NCI-H446 treated with DMSO at 0.1 percent for 48 hours (cell line): ENCODE data around the gene KSR1.
"Not testable (repeated sequence)": the region's sequence is repeated elsewhere in the genome, so short reads cannot be mapped to it uniquely, and the experiment has no call there.

Experiments used
- DNase-seq: peaks from one replicate; lab custom pipeline; 2025; lab: John Stamatoyannopoulos, UW

KSR1 gene

DNA sequence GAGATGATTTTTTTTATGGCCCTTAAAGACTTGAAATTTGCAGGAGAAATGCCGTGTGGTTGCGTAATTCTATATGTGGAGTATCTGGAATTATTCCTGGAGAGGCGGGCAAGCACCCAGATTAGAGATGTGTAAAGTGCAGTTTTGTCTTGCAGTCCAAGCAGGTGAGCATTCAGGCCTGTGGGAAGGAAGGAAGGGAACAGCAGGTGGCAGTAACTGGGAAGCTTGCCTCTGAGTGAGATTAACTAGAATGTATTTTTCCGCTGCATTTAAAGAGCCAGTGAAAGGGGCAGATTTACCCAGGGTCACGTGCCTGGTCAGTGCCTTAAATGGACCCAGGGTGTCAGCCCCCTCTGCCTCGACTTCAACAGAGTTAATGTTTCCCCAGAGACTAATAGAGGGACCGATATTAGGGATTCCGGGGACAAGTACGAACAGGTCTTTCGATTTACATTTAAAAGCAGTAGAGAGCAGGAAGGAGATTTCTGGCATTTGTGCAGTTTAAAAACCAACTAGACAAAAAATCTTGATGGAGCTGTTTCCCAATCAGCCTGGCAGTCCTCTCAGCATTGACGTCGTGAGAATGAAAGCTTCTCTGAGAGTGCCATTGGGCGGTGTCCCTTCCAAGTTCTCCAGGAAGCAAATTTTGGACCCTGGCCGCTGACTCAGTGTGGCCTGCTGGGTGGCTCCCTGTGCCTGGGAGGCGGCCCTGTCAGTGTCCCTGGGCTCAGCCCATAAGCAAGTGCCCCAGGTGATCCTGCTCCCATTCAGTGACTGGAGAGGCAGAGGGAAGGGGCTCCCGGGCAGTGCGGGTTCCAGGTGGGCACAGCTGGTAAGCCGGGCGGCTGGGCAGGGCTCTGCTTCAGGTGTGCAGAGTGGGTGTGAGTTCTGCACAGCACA, 38.2 kb downstream of the KSR1 start:
- DNase-seq = no peak

GRCh38 chr17:27495460-27495859, 39.2 kb downstream of the KSR1 start:
- DNase-seq = no peak

GRCh38 chr17:27496005-27496404, 39.8 kb downstream of the KSR1 start:
- no peak for DNase-seq

DNA sequence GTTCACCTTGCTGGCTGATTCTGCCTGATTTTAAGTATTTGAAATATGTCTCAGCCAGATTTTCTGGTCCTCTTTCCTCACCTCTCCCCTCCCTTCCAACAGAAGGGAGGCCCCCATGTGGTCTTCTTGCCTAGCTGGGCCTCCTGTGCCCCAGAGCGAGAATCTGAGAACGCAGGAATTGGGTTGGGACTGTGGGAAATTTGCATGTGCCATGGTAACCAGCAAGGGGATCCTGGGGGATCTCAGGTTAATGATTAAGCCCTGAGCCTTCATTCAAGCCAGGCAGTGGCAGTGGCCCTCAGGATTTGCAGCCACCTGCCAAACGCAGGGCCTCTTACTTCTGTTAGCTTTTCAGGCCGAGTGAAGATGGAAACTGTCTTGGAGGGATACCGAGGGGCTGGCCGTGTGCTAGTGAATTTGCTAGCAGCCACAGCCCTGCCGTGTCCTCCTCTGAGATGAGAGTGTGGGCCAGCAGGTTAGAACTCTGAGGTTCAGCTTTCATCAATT, 40.2 kb downstream of the KSR1 start:
- DNase-seq = no peak

DNA sequence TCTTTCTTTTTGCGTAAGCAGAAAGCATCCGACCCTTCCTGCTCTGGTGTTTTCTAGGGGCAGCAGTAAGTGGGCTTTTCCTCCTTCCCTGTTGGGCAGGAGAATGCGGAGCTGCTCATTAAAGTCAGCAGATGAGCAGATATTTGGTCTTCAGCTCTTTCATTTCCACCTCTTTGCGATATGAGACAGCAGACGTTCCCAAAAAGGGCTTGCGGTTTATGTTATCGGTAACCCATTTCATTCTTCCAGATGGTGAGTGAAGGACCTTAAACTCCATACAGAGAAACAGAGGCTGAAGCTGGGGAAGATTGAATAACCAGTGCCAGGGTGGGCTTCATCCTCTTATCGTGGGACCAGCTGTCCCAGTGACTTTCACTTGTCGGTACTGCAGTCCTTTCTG, 40.7 kb downstream of the KSR1 start:
- DNase-seq = no peak

- DNase-seq = no peak
Observed at GRCh38 chr17:27497696-27498095, 41.4 kb downstream of the KSR1 start.

- DNase-seq = no peak
Observed at GRCh38 chr17:27498615-27499309, 42.5 kb downstream of the KSR1 start.

DNA sequence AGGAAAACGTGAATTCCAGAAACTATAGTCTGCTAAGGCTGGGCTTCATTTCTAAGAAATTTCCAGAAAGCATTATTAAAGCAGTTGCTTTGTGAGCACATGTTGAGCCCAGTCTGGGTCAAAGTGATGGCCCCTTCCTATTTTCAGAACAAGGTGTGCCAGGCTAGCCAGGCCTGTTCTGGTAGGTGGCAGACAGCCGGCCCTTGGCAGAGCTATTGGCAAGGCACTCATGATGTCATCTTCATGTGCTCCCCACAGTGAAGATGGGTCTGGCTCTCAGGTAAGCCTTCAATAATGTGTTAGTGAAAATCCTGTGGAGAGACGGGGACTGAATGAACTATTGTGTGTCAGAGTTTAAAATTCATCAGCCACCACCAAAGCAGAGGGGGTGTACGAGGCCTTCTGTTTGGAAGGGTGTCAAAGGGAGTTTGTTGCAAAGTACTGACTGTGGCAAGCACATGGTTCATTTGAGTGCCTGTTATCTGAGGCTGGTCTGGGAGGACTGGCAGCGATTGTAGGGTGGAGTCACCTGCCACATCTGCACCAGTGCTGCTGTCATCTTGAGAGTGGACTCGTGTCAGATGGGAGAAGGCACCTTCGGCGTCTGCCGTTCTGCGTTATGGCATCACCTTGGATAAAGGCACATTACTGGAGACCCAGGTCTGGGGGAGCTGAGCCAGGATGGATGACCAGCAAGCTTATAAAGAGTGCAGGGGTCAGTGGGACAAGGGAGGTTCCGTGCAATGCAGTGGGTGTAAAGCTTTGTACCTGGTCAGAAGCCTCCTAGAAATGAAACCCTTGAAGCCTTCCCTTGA, 43.4 kb downstream of the KSR1 start:
- no peak for DNase-seq

GRCh38 chr17:27501338-27501737, 45.1 kb downstream of the KSR1 start:
- DNase-seq = not testable (repeated sequence)

DNA sequence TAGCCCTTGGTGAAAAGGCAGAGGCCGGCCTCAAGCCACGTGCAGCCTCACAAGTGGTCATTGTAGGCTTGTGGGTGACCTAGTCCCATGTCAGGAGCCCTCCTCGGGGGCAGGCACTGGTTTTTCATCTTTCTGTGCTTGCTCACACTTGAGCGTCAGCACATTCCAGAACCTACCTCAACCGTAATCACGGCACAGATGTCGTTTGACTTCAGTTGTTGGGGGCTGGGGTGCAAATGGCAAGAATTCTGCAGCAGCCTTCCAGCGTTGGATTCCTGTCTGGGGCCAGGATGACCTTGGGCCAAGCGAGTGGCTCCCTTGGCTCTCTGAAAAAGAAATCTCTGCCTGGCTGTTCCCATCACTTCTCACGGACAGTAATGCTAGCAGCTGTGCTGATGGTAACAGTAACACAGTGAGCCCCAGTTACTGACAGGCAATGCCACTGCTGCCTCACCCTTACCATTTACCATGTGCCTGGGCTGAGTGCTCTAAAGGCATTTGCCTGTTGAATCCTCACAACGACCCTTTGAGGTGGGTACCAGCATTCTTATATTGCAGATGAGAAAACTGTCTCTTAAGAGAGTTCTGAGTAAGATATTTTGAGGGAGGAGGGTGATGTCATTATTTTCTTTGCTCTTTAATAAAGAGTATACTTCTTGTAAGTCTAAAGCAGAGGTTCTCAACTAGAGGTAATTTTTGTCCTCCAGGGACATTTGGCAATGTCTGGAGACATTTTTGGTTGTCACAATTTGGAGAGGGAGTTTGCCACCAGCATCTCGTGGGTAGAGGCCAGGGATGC, 46.5 kb downstream of the KSR1 start:
- DNase-seq = no peak

GRCh38 chr17:27503611-27504010, 47.4 kb downstream of the KSR1 start:
- DNase-seq = no peak

DNA sequence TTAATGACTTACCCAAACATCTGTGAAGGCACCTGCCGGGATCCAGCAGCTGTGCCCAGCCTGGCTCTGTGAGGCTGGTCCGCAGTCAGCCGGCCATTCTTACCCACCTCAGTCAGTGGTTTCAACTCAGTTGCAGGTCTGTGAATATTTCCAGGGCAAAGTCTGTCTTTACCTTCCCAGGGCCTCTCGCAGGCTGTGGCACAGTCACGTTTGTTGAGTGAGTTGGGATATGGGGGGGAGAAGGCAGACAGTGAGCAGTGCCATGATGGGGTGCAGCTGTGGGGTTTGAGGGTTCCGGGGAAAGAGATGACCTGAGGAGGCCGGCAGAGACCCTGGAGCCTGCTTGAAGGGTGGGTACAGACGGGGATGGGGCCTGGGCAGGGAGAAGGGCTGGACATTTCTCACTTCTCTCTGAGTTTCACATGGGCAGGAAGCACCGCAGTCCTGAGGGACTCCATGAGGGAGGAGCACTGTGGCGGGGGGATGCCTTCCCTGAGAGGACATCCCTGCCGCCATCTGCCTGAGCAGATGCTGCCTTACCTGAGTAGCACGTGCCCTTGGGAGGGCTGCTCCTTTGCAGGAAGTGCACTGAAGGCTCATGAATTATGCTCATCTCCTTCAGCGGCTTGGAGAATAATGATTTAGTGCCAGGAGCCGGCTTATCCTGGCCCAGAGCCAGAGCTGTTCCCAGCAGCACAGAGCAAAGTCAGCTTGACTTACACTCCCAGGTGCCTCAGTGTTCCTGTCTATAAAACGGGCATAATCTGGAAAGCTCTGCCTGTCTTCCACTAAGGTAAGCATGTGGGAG, 48.1 kb downstream of the KSR1 start:
- DNase-seq = no peak

DNA sequence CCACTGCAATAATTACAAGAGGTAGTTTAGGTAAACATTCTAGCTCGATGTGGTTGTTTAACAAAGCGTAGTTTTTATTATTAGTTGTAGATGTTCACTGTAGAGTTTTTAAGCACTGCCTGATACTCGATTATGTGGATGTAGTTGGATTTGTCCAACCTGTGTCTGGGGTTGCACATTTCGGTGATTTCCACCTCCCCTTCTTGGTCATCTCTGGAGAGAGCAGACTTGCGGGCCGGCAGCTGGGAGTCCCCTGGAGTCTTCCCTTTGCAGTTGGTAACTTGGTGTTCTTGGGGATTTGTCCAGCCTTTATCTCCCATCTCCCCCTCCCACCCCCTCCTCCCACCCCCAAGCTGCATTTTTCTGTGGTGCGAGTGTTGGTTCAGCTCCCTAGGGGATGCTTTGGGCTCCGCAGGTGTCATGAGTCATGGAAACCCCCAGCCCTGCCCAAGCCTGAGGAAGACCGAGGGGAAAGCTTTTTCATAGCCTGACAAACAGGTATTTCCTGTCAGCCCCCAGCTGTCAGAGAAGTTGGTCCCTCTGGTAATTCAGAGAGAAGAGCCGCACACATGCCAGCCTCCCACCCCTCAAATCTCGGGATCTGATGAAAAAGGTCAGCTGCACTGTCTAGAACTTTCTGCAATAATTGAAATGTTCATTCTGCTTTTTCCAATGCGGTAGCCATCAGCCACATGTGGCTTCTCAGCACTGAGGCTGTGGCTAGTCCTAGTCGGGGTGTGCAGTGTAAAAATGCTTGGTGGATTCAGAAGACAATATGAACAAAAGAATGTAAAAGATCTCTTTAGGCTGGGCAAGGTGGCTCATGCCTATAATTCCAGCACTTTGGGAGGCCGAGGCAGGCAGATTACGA, 50.3 kb downstream of the KSR1 start:
- no peak for DNase-seq

- DNase-seq = no peak
Observed at GRCh38 chr17:27511168-27511883, 55.1 kb downstream of the KSR1 start.

- no peak for DNase-seq
Observed at GRCh38 chr17:27512031-27512430, 55.8 kb downstream of the KSR1 start.

GRCh38 chr17:27512511-27513346, 56.5 kb downstream of the KSR1 start:
- DNase-seq = no peak

DNA sequence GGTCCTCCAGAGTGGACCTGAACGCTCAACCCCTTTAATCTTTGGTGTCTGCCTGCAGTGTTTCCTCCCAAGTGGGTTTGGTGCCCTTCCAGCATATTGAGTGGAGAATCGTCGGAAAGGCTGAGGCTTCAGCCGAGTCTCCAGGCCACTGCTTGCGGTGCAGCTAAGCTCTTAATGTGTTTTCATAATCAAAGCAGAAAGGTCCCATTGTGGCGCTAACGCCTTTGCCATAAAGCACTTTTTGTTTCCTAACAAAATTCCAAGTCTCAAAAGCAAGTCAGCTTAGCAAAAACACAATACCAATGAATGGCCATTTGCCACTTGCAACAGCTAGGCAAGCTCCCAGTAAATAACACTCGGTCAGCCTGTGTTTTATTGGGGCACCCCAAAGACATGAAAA, 57.6 kb downstream of the KSR1 start:
- no peak for DNase-seq
